GM21576 (cell line): Measurements from ENCODE around the gene ST14.
"Not testable (repeated sequence)": the region's sequence is repeated elsewhere in the genome, so short reads cannot be mapped to it uniquely, and the experiment has no call there.

Source experiments
- ATAC-seq: cut with Tn5 transposase; IDR thresholded peaks from one replicate; pipeline ENCODE4 v1.9.1; 2021; ENCODE audit warnings: mild to moderate bottlenecking, moderate library complexity; ENCODE audit not compliant: unreplicated experiment

The ST14 gene

GRCh38 chr11:130163346-130164220 lies 4.0 kb downstream of the ST14 start:
- ATAC-seq: no peak

GRCh38 chr11:130164221-130164570 lies 4.6 kb downstream of the ST14 start:
- no peak for ATAC-seq

GRCh38 chr11:130165601-130166456 lies 6.2 kb downstream of the ST14 start:
- ATAC-seq: no peak

GRCh38 chr11:130166457-130166784 lies 6.8 kb downstream of the ST14 start:
- no peak for ATAC-seq

- ATAC-seq: no peak
Measured at GRCh38 chr11:130167146-130167545, 7.6 kb downstream of the ST14 start.

- ATAC-seq: no peak
Measured at GRCh38 chr11:130168105-130168504, 8.5 kb downstream of the ST14 start.

- ATAC-seq: no peak
Measured at GRCh38 chr11:130170345-130170744, 10.8 kb downstream of the ST14 start.

GRCh38 chr11:130171534-130171933 lies 12.0 kb downstream of the ST14 start:
- no peak for ATAC-seq

GRCh38 chr11:130172001-130172400 lies 12.4 kb downstream of the ST14 start:
- not testable (repeated sequence) for ATAC-seq

GRCh38 chr11:130174642-130175041 lies 15.1 kb downstream of the ST14 start:
- ATAC-seq: no peak

GRCh38 chr11:130175898-130176297 lies 16.3 kb downstream of the ST14 start:
- no peak for ATAC-seq

- no peak for ATAC-seq
Measured at GRCh38 chr11:130177782-130178181, 18.2 kb downstream of the ST14 start.

GRCh38 chr11:130178441-130179339 lies 19.1 kb downstream of the ST14 start:
- no peak for ATAC-seq

GRCh38 chr11:130179396-130180306 lies 20.1 kb downstream of the ST14 start:
- no peak for ATAC-seq

- ATAC-seq: peak; percentile 42
Measured at GRCh38 chr11:130180491-130180890, 20.9 kb downstream of the ST14 start.

GRCh38 chr11:130180896-130181294 lies 21.3 kb downstream of the ST14 start:
- ATAC-seq: no peak

- ATAC-seq: peak; percentile 85
Measured at GRCh38 chr11:130181295-130182272, 22.0 kb downstream of the ST14 start.

- no peak for ATAC-seq
Measured at GRCh38 chr11:130183878-130184610, 24.5 kb downstream of the ST14 start.
